SU-DHL-6 (cell line): ENCODE data around the gene SHISA5.

Experiments
- H2AFZ ChIP-seq: fragments of 200-600 bp; sonication (generic); 2 replicates; pipeline ENCODE4 v1.6.1; 2014; ENCODE audit warnings: low read depth, mild to moderate bottlenecking, moderate library complexity, mixed read lengths, antibody characterized with exemption, low read length; ENCODE audit not compliant: severe bottlenecking
- H3F3A ChIP-seq: fragments of 200-600 bp; shearing (Covaris generic); 2 replicates; pipeline ENCODE4 v1.6.0; 2016; ENCODE audit warnings: antibody characterized with exemption, mild to moderate bottlenecking; ENCODE audit not compliant: insufficient read depth
- H3K27ac ChIP-seq: fragments of 200-600 bp; sonication (generic); 2 replicates; pipeline ENCODE4 v1.5.1; 2016; ENCODE audit warnings: low read depth, mild to moderate bottlenecking, low read length, moderate library complexity, mixed read lengths
- H3K27me3 ChIP-seq: fragments of 200-600 bp; sonication (generic), shearing (Covaris generic); 2 replicates; pipeline ENCODE4 v1.6.0; 2014; ENCODE audit warnings: mild to moderate bottlenecking, low read length
- H3K36me3 ChIP-seq: fragments of 200-600 bp; sonication (generic); 2 replicates; pipeline ENCODE4 v1.6.1; 2014; ENCODE audit warnings: mild to moderate bottlenecking, low read length, mixed read lengths
- H3K4me2 ChIP-seq: fragments of 300-600, 200-600 bp; shearing (Covaris generic), sonication (generic); 2 replicates; pipeline ENCODE4 v1.6.0; 2014; ENCODE audit warnings: low read length, low read depth, mild to moderate bottlenecking; ENCODE audit not compliant: poor library complexity, severe bottlenecking
- H3K4me3 ChIP-seq: fragments of 200-600 bp; sonication (generic); 2 replicates; pipeline ENCODE4 v1.5.1; 2014; ENCODE audit warnings: antibody characterized with exemption, low read length, mild to moderate bottlenecking, mixed read lengths; ENCODE audit not compliant: insufficient read depth, poor library complexity, severe bottlenecking
- H3K79me2 ChIP-seq: fragments of 200-600 bp; sonication (generic); 2 replicates; pipeline ENCODE4 v1.6.1; 2014; ENCODE audit warnings: mild to moderate bottlenecking, low read length, moderate library complexity; ENCODE audit not compliant: insufficient read depth
- H3K9ac ChIP-seq: fragments of 200-600 bp; sonication (generic); 2 replicates; pipeline ENCODE4 v1.7.0; 2014; ENCODE audit warnings: mild to moderate bottlenecking, low read length
- H3K9me2 ChIP-seq: fragments of 200-600 bp; sonication (generic); replicated peaks from 2 replicates; pipeline ENCODE4 v1.6.1; 2014; ENCODE audit warnings: low read length; ENCODE audit not compliant: insufficient read depth
- H3K9me3 ChIP-seq: fragments of 200-600 bp; sonication (generic); 2 replicates; pipeline ENCODE4 v1.6.1; 2014; ENCODE audit warnings: low read length, mixed read lengths; ENCODE audit not compliant: insufficient read depth
- H4K20me1 ChIP-seq: fragments of 200-600 bp; sonication (generic); 2 replicates; pipeline ENCODE4 v1.6.1; 2014; ENCODE audit warnings: low read depth, mild to moderate bottlenecking, antibody characterized with exemption, low read length, moderate library complexity, mixed read lengths
- EZH2phosphoT487 ChIP-seq: fragments of 200-600 bp; sonication (generic), shearing (Covaris generic); conservative IDR thresholded peaks from 2 replicates; pipeline ENCODE4 v1.6.1; 2018; ENCODE audit warnings: mild to moderate bottlenecking, antibody characterized with exemption, low read length, moderate library complexity, mixed read lengths
- TF ChIP-seq, protein P1 (sequence below): fragments of 200-600 bp; sonication (generic); IDR thresholded peaks from one replicate; pipeline ENCODE4 v1.5.1; 2017; ENCODE audit warnings: antibody characterized with exemption, mild to moderate bottlenecking, low read length, moderate library complexity; ENCODE audit not compliant: insufficient read depth, poor library complexity, severe bottlenecking

SHISA5 gene

GRCh38 chr3:48502121-48502520 lies 1.9 kb downstream of the SHISA5 start:
- no peaks in the 10 kb centered on the region for H3K27me3 ChIP-seq
- H3K27ac ChIP-seq, result no peak overlapping the region
- H4K20me1 ChIP-seq, result no peaks in the 10 kb centered on the region
- no peak overlapping the region for H3K9ac ChIP-seq
- no peaks in the 10 kb centered on the region for H3K79me2 ChIP-seq
- no peaks in the 10 kb centered on the region for H3F3A ChIP-seq
- no peak overlapping the region for H3K4me3 ChIP-seq
- H3K4me2 ChIP-seq, result no peak overlapping the region
- TF ChIP-seq EZH2phosphoT487, result no peak
- TF ChIP-seq, protein P1, sequence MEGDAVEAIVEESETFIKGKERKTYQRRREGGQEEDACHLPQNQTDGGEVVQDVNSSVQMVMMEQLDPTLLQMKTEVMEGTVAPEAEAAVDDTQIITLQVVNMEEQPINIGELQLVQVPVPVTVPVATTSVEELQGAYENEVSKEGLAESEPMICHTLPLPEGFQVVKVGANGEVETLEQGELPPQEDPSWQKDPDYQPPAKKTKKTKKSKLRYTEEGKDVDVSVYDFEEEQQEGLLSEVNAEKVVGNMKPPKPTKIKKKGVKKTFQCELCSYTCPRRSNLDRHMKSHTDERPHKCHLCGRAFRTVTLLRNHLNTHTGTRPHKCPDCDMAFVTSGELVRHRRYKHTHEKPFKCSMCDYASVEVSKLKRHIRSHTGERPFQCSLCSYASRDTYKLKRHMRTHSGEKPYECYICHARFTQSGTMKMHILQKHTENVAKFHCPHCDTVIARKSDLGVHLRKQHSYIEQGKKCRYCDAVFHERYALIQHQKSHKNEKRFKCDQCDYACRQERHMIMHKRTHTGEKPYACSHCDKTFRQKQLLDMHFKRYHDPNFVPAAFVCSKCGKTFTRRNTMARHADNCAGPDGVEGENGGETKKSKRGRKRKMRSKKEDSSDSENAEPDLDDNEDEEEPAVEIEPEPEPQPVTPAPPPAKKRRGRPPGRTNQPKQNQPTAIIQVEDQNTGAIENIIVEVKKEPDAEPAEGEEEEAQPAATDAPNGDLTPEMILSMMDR, result no peak
- H3K9me3 ChIP-seq, result no peaks in the 10 kb centered on the region
- H3K36me3 ChIP-seq, result no peaks in the 10 kb centered on the region
- no peaks in the 10 kb centered on the region for H3K9me2 ChIP-seq
- H2AFZ ChIP-seq, result no peak overlapping the region

GRCh38 chr3:48501196-48501595 lies 2.8 kb downstream of the SHISA5 start:
- Histone ChIP-seq H3K9me3 (no peaks in the 10 kb centered on the region), H3F3A (no peaks in the 10 kb centered on the region), H3K9me2 (no peaks in the 10 kb centered on the region), H3K27ac (no peak overlapping the region), H4K20me1 (no peaks in the 10 kb centered on the region), H3K4me3 (no peak overlapping the region), H3K79me2 (no peaks in the 10 kb centered on the region), H3K27me3 (no peaks in the 10 kb centered on the region), H3K9ac (no peak overlapping the region), H3K36me3 (no peaks in the 10 kb centered on the region), H3K4me2 (no peak overlapping the region), H2AFZ (no peak overlapping the region)
- TF ChIP-seq, protein P1, result no peak
- TF ChIP-seq EZH2phosphoT487, result no peak

DNA sequence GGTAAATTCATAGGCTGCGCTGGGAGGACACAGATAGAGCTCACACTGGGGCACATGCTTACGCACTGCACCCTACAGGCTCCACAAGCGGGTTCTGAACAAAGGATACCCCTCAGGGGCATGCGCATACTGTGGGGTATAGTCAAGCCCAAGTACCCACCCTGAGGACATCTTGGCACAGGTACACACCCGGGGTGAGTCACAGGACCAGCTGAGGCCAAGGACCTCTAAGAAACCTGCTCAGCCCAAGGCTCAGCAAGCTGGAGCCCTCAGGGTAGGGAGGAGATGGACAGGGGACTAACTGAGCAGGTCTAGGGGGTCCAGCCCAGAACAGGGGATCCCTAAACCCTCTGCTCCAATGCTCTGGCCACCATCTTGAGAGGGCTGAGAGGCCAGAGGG lies 3.3 kb downstream of the SHISA5 start:
- no peaks in the 10 kb centered on the region for H3K9me2 ChIP-seq
- no peak overlapping the region for H3K9ac ChIP-seq
- no peaks in the 10 kb centered on the region for H4K20me1 ChIP-seq
- H3K79me2 ChIP-seq, result no peaks in the 10 kb centered on the region
- no peaks in the 10 kb centered on the region for H3F3A ChIP-seq
- no peaks in the 10 kb centered on the region for H3K9me3 ChIP-seq
- H3K4me3 ChIP-seq, result no peak overlapping the region
- no peaks in the 10 kb centered on the region for H3K36me3 ChIP-seq
- TF ChIP-seq EZH2phosphoT487, result no peak
- TF ChIP-seq, protein P1, result no peak
- H3K27me3 ChIP-seq, result no peaks in the 10 kb centered on the region
- H3K4me2 ChIP-seq, result no peak overlapping the region
- no peak overlapping the region for H2AFZ ChIP-seq
- no peak overlapping the region for H3K27ac ChIP-seq

- no peak overlapping the region for H3K4me2 ChIP-seq
- TF ChIP-seq, protein P1, result no peak
- no peak for TF ChIP-seq EZH2phosphoT487
- H4K20me1 ChIP-seq, result no peaks in the 10 kb centered on the region
- no peaks in the 10 kb centered on the region for H3K9me3 ChIP-seq
- H3F3A ChIP-seq, result no peaks in the 10 kb centered on the region
- no peak overlapping the region for H3K27ac ChIP-seq
- H3K36me3 ChIP-seq, result no peaks in the 10 kb centered on the region
- H3K27me3 ChIP-seq, result no peaks in the 10 kb centered on the region
- no peak overlapping the region for H3K9ac ChIP-seq
- no peaks in the 10 kb centered on the region for H3K9me2 ChIP-seq
- no peak overlapping the region for H3K4me3 ChIP-seq
- no peak overlapping the region for H2AFZ ChIP-seq
- no peaks in the 10 kb centered on the region for H3K79me2 ChIP-seq
Measured at GRCh38 chr3:48493203-48493501, 10.8 kb downstream of the SHISA5 start.
